Breast epithelium (tissue), 4 donors: Measurements from ENCODE around the gene SCN7A. TPM values are rescaled to one million over a fixed set of nuclear protein-coding genes. Genes with fewer than 3 reads are reported as not detected.
"Not testable (repeated sequence)": the region's sequence is repeated elsewhere in the genome, so short reads cannot be mapped to it uniquely, and the experiment has no call there.

ENCODE experiments used
- DNase-seq, 2 donors: peaks; one replicate each; pipeline ENCODE4 v3.0.0-alpha.2; 2019; ENCODE audit warnings: low spot score in 2 of 2
- H3K27ac ChIP-seq, 2 donors: fragments of 200-600 bp; sonication (generic) in 1 of 2; one replicate each; pipeline ENCODE4 v1.5.1; 2016 to 2019; ENCODE audit warnings: mild to moderate bottlenecking in 1 of 2
- H3K27me3 ChIP-seq, 2 donors: fragments of 200-600 bp; sonication (generic) in 1 of 2; one replicate each; pipeline versions ENCODE4 v1.5.1 to v1.6.0; 2017 to 2019; ENCODE audit warnings: control low read depth in 1 of 2, mild to moderate bottlenecking in 1 of 2
- H3K36me3 ChIP-seq: fragments of 200-600 bp; one replicate; pipeline ENCODE4 v1.5.1; 2019
- H3K4me1 ChIP-seq, 2 donors: fragments of 200-600 bp; sonication (generic); one replicate each; pipeline ENCODE4 v1.5.1; 2016 to 2019; ENCODE audit warnings: control low read depth in 1 of 2
- H3K4me3 ChIP-seq, 3 donors: fragments of 200-600 bp; sonication (generic); 1 replicate in 2 of 3; 2 replicates in 1 of 3; pipeline ENCODE4 v1.5.1; 2016 to 2019; ENCODE audit warnings: mild to moderate bottlenecking in 3 of 3, moderate library complexity in 2 of 3
- H3K9me3 ChIP-seq, 2 donors: fragments of 200-600 bp; sonication (generic) in 1 of 2; one replicate each; pipeline ENCODE4 v1.5.1; 2016 to 2019; ENCODE audit warnings: control low read depth in 1 of 2
- POLR2A ChIP-seq: fragments of 450-650 bp; IDR thresholded peaks from one replicate; pipeline ENCODE4 v1.6.1; 2016; ENCODE audit warnings: antibody characterized with exemption, mild to moderate bottlenecking, moderate library complexity
- POLR2AphosphoS5 ChIP-seq, 3 donors: sonication (generic); formaldehyde crosslinking; IDR thresholded peaks; one replicate each; pipeline ENCODE4 v1.6.1; 2017; ENCODE audit warnings: antibody characterized with exemption in 3 of 3
- intact Hi-C: fragments of 100-400 bp; cut with DNase I; formaldehyde crosslinking; loops from one replicate; pipeline ENCODE4 v1.15.1; 2023; ENCODE audit warnings: low total_unique reads
- total RNA-seq, 3 donors: library from RNA; depleted of rRNA; stranded (reverse); fragments of >200 nt; gene quantifications; one replicate each; pipeline ENCODE4 v1.1.0, GENCODE V29; 2016
- TF ChIP-seq, protein P1 (sequence below), 3 donors: fragments of 450-650 bp; IDR thresholded peaks; one replicate each; pipeline ENCODE4 v1.5.1; 2016 to 2017; ENCODE audit warnings: antibody characterized with exemption in 3 of 3, mild to moderate bottlenecking in 3 of 3, moderate library complexity in 3 of 3

SCN7A gene
- total RNA-seq, 3 donors from 2014 or later = 11.5 to 13.3 (median 12.1) TPM

- TF ChIP-seq, protein P1, sequence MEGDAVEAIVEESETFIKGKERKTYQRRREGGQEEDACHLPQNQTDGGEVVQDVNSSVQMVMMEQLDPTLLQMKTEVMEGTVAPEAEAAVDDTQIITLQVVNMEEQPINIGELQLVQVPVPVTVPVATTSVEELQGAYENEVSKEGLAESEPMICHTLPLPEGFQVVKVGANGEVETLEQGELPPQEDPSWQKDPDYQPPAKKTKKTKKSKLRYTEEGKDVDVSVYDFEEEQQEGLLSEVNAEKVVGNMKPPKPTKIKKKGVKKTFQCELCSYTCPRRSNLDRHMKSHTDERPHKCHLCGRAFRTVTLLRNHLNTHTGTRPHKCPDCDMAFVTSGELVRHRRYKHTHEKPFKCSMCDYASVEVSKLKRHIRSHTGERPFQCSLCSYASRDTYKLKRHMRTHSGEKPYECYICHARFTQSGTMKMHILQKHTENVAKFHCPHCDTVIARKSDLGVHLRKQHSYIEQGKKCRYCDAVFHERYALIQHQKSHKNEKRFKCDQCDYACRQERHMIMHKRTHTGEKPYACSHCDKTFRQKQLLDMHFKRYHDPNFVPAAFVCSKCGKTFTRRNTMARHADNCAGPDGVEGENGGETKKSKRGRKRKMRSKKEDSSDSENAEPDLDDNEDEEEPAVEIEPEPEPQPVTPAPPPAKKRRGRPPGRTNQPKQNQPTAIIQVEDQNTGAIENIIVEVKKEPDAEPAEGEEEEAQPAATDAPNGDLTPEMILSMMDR (IDR thresholded peaks at IDR 0.05) = no peak
- TF ChIP-seq POLR2AphosphoS5 (IDR thresholded peaks at IDR 0.05) (no peak), POLR2A (no peak)
- no peaks in the 10 kb centered on the region for H3K36me3 ChIP-seq
- no peaks in the 10 kb centered on the region for H3K9me3 ChIP-seq
- no peaks in the 10 kb centered on the region for H3K27me3 ChIP-seq
- H3K4me3 ChIP-seq = no peak overlapping the region
- no peaks in the 10 kb centered on the region for H3K4me1 ChIP-seq
- intact Hi-C loops = no loop called here
- no peak overlapping the region for H3K27ac ChIP-seq
- no peak for DNase-seq
Measured at GRCh38 chr2:166417669-166418068, 76.4 kb downstream of the SCN7A start.

GRCh38 chr2:166413255-166413654 is 80.8 kb downstream of the SCN7A start:
- DNase-seq = no peak
- no peak overlapping the region for H3K27ac ChIP-seq
- no peak for TF ChIP-seq POLR2A
- TF ChIP-seq, protein P1 (IDR thresholded peaks at IDR 0.05) = no peak
- no peak for TF ChIP-seq POLR2AphosphoS5 (IDR thresholded peaks at IDR 0.05)
- H3K27me3 ChIP-seq = no peaks in the 10 kb centered on the region
- no peaks in the 10 kb centered on the region for H3K36me3 ChIP-seq
- no peak overlapping the region for H3K4me3 ChIP-seq
- H3K9me3 ChIP-seq = no peaks in the 10 kb centered on the region
- intact Hi-C loops = no loop called here
- no peaks in the 10 kb centered on the region for H3K4me1 ChIP-seq

GRCh38 chr2:166411473-166412230 is 82.4 kb downstream of the SCN7A start:
- Histone ChIP-seq H3K4me1 (no peaks in the 10 kb centered on the region), H3K27ac (no peak overlapping the region), H3K27me3 (no peaks in the 10 kb centered on the region), H3K36me3 (no peaks in the 10 kb centered on the region), H3K4me3 (no peak overlapping the region), H3K9me3 (no peaks in the 10 kb centered on the region)
- no peak for DNase-seq
- TF ChIP-seq POLR2AphosphoS5 (IDR thresholded peaks at IDR 0.05) (no peak), POLR2A (no peak)
- TF ChIP-seq, protein P1 (IDR thresholded peaks at IDR 0.05) = no peak
- intact Hi-C loops = no loop called here

- no peak overlapping the region for H3K4me3 ChIP-seq
- no peak overlapping the region for H3K27ac ChIP-seq
- no peaks in the 10 kb centered on the region for H3K4me1 ChIP-seq
- no peak for DNase-seq
- no peaks in the 10 kb centered on the region for H3K9me3 ChIP-seq
- H3K36me3 ChIP-seq = no peaks in the 10 kb centered on the region
- TF ChIP-seq, protein P1 (IDR thresholded peaks at IDR 0.05) = no peak
- no peaks in the 10 kb centered on the region for H3K27me3 ChIP-seq
- intact Hi-C loops = no loop called here
Measured at GRCh38 chr2:166410828-166411472, 83.1 kb downstream of the SCN7A start.

GRCh38 chr2:166407746-166408145 is 86.3 kb downstream of the SCN7A start:
- H3K27ac ChIP-seq, intact Hi-C loops, H3K36me3 ChIP-seq, H3K4me3 ChIP-seq, H3K9me3 ChIP-seq, H3K27me3 ChIP-seq, DNase-seq, H3K4me1 ChIP-seq: not testable (repeated sequence)
